Measurements from ENCODE around the gene UROC1.

DNA sequence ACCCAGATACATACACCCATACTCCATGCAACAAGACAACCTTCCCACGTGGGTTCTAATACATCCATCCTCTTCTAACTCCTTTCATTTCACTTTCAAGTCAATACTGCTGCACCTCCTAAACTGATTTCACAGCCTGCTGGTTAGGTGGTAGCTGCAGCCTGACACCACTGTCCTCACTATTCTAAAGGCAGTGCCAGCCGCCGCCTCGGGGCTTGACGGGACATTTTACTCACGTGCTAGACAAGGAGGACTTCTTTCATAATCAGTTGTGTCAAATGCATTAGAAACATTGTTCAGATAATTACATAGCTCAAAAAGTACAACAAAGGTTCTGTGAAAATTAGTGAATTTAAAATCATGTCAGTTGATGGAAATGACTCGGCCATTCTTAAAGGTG, 6.3 kb downstream of the UROC1 start:
- TF ChIP-seq, protein P1, sequence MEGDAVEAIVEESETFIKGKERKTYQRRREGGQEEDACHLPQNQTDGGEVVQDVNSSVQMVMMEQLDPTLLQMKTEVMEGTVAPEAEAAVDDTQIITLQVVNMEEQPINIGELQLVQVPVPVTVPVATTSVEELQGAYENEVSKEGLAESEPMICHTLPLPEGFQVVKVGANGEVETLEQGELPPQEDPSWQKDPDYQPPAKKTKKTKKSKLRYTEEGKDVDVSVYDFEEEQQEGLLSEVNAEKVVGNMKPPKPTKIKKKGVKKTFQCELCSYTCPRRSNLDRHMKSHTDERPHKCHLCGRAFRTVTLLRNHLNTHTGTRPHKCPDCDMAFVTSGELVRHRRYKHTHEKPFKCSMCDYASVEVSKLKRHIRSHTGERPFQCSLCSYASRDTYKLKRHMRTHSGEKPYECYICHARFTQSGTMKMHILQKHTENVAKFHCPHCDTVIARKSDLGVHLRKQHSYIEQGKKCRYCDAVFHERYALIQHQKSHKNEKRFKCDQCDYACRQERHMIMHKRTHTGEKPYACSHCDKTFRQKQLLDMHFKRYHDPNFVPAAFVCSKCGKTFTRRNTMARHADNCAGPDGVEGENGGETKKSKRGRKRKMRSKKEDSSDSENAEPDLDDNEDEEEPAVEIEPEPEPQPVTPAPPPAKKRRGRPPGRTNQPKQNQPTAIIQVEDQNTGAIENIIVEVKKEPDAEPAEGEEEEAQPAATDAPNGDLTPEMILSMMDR (conservative IDR thresholded peaks at IDR 0.05; ENCODE audit: low read length) = no peak
- no peak for TF ChIP-seq EZH2phosphoT487 (IDR thresholded peaks at IDR 0.05; ENCODE audit: borderline replicate concordance, low read depth, low read length)

All from OCI-LY7 (cell line).